Measurements from ENCODE around the gene CRIM1.

DNA sequence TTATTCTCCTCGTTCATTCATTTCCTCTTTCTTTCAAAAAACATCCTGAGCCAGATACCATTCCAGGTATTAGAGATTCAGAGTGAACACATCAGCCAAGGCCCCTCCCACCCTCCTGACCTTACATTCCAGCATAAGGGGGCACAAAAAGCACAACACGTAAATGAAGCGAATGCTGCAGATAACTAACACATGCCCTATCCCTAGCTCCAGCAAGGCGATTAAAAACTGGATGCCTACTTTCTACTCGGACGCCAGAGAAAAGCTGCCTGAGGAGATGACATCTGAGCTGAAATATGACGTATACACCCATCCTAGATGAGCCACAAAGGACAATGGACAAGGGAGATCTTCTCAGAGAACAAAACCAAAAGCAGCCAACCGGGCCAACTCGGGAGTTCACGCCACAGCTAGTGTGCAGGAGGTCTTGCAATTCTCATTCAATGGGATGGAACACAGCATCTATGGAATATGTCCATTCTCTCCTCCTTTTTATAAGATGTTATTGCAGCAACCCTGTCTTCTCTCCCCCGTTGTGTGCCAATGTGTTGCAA is 208.9 kb downstream of the CRIM1 start:
- TF ChIP-seq, protein P1, sequence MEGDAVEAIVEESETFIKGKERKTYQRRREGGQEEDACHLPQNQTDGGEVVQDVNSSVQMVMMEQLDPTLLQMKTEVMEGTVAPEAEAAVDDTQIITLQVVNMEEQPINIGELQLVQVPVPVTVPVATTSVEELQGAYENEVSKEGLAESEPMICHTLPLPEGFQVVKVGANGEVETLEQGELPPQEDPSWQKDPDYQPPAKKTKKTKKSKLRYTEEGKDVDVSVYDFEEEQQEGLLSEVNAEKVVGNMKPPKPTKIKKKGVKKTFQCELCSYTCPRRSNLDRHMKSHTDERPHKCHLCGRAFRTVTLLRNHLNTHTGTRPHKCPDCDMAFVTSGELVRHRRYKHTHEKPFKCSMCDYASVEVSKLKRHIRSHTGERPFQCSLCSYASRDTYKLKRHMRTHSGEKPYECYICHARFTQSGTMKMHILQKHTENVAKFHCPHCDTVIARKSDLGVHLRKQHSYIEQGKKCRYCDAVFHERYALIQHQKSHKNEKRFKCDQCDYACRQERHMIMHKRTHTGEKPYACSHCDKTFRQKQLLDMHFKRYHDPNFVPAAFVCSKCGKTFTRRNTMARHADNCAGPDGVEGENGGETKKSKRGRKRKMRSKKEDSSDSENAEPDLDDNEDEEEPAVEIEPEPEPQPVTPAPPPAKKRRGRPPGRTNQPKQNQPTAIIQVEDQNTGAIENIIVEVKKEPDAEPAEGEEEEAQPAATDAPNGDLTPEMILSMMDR (conservative IDR thresholded peaks at IDR 0.05): no peak
- TF ChIP-seq ZFX (IDR thresholded peaks at IDR 0.05): no peak

Data from C4-2B (cell line).